DLD1 (cell line): ENCODE results near the gene ADGRB3.
"Not testable (repeated sequence)": the region's sequence is repeated elsewhere in the genome, so short reads cannot be mapped to it uniquely, and the experiment has no call there.

ENCODE experiments used
- in situ Hi-C: cut with HindIII; loops from 2 replicates; pipeline ENCODE4 v1.10.0; 2017; ENCODE audit warnings: low sequenced_read_pairs

ADGRB3 gene

DNA sequence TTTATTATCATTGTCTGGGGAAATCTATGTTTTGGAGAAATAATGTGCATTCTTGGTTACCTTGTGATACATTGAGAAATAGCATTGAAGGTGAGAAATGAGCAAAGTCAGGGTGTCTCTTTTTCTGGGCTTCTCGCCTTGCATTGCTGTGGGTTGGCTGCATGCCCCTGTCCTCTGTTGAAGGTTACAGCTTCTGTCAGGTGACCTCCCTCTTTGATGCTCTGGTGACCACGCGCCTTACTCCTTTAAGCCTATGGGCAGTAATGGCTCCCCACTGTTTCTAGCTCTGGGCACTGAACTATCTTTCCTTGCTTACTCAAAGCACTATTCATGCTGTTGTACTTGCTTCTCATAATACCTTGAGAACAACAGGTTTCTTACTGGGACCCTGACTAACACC is 14.6 kb downstream of the ADGRB3 start:
- in situ Hi-C loops, result no loop called here

DNA sequence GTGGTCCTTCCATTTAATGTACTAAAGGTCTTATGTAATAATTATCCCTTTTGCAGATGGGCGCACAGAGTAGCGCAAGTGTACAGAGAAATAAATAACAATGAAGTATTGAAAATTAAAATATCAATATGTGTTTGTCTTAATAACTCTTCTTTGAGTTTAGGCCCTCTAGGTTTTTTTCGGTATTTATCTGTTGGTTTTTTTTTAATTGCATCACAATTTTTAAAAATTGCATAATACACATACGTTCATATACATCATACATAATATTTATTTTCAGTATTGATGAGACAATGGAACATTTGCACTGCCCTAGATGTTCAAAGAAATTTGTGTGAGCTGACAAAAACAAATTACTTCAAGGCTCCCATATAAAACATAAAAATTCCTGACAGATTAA is 15.1 kb downstream of the ADGRB3 start:
- in situ Hi-C loops, result no loop called here

DNA sequence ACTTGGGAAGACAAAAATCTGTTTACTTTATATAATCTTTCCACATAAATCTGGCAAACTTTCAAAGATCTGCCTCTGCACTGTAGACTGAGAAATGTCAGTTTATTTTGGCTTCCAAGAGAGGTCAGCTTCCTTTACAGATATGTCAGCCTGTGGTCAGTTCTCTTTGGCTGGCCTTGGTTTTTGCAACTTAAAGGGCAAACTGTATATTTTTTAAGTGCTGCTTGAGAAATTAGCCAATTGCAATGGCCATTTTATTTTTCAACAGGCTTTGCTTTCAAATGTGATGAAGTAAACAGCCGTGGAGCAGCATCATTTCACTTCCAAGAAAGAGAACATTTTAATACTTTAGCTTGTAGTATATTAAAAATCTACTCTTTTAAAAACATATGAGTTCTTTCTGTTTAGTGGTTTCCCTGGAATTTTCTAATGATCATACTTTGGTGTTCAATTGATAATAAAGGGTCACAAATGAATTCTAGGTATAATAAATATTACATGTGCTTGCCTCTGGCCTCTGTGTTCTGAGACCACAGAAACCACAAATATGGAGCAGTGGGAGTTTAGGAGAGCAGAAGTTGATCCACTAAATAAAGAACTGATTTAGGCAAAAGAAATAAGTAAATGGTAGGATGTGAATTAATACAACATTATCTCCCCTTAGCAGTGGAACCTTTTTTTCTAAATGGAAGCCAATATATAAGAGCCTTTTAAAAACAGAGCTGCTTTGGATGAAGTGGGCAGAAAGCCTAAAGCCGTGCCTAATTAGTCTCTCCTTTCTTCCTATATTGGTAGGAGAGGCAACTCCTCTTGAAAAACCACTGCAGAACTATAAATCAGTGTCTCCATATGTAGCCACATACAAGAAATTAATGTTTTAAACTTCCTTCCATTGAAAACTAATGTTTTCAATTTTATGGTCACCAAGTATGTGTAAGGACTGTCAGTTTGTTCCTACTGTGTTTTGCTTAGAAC is 16.2 kb downstream of the ADGRB3 start:
- in situ Hi-C loops, result no loop called here

DNA sequence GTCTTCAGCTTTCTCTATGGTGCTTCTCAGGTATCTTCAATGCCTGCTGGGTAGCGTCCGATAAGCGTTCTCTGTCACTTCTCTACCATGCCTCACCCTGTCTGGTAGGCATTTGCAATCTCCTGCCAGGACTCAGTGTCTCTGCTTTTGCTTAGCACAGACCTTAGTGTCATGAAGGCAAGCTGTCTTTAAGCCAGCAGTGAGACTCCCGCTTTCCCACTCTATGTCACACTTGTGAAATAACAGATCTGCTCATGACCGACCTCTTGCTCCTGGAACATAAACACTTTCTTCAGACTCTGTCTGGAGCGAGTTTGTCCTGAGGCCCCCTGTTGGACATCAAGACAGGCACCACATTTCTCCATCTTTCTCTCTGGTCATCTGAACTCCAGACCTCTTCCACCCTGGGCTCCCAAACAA is 17.0 kb downstream of the ADGRB3 start:
- in situ Hi-C loops, result no loop called here

DNA sequence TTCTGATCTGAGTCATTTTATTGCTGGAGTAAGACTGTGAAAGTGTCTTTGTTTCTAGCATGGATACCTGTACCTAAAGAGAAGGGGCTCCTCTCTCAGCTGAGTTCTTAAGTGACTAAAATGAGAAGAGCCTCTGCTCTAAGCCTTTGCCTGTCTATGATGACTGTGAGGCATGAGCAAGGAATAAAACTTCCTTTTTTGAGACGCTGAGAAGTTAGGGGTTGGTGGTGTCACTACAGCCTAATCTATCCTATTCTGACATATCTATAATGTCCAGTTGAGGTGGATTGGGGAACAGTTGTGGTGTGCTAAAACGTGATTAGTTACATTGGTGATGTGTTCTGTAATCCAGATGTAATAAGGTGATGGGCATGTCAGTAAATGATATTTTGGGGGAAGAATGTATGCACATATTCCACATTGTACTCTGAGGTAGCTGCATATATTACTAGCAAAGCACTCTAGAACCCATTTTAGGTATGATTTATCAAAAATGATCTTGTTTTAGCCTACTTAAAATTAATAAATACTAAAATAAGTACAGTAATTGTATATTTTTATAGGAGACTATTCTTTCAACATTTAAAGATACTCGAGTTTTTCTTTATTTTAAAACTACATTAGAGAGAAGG is 18.1 kb downstream of the ADGRB3 start:
- in situ Hi-C loops, result no loop called here

DNA sequence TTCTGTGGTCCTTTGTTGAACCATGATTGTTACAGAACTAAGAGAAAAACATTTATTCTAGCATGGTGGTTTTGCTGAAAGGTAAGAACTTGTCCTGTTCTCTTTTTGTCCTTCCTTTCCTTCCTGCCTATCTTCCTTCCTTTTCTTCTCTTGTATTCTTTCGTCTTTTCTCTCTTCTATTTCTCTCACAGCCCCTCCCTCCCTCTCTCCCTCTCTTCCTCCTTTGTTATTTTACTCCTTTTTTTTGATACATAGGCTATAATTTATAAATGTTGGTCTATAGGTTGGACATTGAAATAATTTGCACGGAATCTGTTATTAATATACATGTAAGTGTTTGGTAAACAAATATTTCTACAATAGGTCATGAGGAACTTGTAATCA is 18.6 kb downstream of the ADGRB3 start:
- in situ Hi-C loops, result no loop called here

DNA sequence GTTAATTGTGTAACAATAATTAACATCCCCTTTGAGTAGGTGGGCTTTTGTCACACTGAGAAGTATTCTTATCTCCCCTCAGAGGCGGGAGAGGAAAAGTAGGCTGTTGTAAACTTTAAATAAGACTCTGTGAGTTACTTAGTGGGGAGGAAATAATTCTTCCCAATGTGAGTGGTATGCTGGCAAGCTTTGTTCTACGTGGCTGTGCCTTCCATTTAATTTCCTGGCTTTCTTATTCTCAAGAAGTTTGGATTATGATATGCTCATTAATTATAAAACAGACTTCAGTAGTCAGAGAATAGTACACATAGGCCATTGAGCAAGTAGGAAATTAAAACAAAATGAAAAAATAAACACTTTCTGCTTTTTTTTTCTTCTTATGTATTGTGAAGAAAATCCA is 19.1 kb downstream of the ADGRB3 start:
- in situ Hi-C loops, result no loop called here

GRCh38 chr6:68655028-68655427 is 19.9 kb downstream of the ADGRB3 start:
- in situ Hi-C loops, result no loop called here

DNA sequence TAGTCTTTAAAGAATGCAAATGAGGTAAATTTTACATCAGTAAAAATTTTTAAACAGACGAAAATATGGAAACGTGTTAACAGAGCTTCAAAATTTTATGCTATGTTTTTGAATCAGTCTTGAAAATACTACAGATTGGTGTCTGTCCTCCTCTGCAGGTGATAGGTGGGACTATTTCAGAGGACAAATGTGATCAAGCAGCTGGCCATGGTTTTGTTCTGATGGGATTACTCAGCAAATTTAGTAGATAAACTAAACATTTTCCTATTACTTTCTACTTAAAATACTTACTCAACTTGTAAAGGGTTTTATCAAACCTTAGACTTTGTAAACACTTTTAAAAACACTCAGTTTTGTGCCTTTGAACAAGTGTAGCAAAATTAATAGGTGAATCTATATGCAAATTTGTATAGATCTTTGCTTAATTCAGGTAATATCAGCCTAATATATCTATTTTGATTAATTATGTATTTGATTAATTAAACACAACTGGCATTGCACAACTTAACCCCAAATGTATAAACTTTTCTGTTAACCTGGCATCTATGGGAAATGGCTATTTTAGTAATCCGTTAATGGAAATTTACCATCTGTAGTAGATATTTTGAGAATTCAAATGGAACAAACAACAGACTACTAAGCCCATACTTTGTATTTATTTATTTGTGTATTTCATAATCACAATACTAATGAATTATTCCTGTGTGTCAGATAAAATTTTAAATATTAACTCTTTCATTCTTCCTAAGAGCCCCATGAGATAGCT is 22.5 kb downstream of the ADGRB3 start:
- in situ Hi-C loops, result no loop called here

DNA sequence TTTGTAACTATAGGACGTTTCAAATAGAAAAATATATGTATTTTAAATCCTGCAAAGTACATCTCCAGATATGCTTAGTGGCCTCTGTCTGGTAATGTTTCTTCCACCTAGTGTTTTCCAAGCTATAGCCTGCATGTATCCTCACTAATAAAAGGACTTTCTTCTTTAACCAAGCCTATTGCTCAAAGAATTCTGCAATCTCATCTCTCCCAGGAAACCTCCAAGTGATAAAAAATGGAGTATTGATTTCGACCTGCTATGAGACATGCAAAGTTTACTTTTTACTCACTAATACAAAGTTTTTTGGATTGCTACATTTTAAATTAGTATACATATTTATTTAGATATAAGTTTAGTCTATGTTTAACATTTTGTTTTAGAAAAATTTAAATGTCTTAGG is 23.3 kb downstream of the ADGRB3 start:
- in situ Hi-C loops, result no loop called here

DNA sequence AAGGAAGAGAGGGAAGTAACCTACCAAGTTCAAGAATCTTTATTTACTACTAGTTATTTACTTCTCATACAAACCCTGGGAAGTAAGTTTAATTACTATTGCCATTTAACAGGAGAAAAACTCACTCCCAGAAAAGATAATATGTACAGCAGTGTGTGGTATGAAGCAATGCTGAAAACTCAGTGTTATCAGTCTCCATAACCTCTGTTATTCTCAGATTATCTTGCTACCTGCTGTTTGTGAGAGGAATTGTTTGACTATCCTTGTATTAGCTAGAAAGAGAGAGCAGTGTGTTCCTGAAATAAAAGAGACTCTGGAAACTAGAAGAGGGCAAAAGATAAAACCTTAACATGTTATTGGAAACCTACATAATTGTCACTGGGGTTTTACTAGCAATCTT is 38.2 kb downstream of the ADGRB3 start:
- in situ Hi-C loops, result no loop called here

DNA sequence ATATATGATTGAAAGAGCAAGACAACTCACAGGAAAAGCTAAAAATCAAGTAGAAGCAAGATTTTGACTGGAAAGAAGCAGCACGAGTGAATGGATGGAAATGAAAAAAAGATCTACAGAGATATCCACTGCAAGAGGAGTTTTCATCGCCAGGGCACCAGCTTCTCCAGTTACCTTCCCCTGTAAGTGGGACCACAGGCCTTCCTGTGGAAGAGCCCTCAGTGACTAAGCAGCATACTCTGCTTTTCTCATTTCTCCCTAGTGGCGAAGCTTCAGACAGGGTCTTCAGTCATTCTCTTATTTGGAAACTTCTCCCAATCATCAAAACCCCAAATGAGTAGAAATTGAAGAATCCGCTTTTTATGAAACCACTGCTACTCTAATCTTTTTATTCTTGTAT is 40.5 kb downstream of the ADGRB3 start:
- in situ Hi-C loops, result no loop called here

GRCh38 chr6:68676094-68676493 is 41.0 kb downstream of the ADGRB3 start:
- in situ Hi-C loops, result not testable (repeated sequence)

- in situ Hi-C loops, result no loop called here
These were observed 42.0 kb downstream of the ADGRB3 start for GRCh38 chr6:68677058-68677457.

DNA sequence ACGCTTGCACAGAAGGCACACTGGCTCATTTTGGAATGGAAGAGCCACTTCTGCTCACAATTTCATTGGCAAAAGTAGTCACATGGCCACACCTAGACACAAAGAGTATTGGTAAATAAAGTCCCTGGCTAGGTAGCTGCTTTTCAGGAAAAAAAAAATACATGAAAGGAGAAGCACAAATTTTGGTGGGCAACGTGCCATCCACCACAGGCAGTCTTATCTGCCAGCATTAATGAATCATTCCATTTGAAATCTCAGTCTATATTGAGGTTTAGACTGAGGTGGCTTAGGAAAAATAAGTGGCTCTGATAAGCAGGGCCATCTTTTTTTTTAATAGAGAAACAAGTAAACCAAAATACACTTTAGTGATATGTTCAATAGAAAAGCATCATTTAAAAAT is 44.3 kb downstream of the ADGRB3 start:
- in situ Hi-C loops, result no loop called here

DNA sequence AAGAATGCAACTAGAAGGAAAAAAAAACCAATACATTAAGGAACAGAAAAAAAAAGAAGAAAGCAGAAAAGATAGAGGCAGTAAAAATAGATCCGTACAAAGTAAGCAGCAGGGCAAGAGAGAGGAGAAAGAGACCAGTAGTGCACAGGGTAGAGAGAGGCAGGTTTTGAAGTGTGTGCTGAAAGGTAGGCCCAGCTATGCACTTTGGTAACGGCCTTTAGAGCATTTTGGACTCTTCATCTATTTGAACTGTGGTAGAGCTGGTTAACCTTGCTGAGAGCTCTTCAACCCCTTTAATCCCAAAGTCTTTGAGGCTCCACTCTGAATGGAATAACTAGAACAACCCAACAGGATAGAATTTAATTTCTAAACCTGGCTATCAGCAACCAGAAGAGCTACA is 45.2 kb downstream of the ADGRB3 start:
- in situ Hi-C loops, result no loop called here

DNA sequence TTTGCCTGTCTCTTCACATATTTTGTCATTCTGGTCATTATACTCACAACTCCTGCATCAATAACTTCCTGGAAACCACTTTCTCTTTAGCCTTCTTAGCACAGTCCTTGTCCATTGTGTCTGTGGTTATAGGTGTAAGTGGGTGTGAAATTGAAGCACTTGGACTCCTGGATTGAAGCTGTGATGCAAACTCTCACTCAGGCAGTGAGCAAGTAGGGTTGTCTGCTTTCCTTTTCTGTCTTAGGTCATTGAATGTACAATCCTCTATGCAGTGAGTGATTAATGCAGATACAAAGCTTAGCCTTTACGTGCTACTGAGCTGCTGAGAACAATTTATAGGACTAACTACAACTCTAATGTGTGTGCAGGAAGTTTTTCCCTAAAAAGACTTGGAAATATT is 54.8 kb downstream of the ADGRB3 start:
- in situ Hi-C loops, result no loop called here

GRCh38 chr6:68691120-68691519 is 56.0 kb downstream of the ADGRB3 start:
- in situ Hi-C loops, result no loop called here

- in situ Hi-C loops, result no loop called here
These were observed 58.2 kb downstream of the ADGRB3 start for GRCh38 chr6:68693271-68693670.

- in situ Hi-C loops, result no loop called here
These were observed 60.3 kb downstream of the ADGRB3 start for GRCh38 chr6:68695403-68695802.

DNA sequence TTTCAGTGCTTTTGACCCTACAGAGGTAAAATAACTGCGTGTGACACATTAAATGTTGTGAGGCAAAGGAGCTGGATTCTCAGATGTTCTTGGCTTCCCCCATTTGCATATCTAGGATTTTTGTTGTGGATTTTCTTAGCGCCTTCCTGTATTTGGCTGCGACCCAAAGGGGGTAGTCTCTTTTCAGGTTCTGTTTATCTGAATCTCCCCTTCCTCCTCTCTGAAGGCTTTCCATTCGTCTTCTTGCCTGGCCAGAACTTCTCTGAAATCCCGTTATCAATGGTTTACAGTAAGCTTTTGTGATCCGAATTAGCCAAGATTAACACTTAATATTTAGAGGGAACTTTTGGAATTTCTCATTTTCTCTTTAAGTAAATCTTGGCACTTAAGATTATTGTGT is 60.8 kb downstream of the ADGRB3 start:
- in situ Hi-C loops, result no loop called here

- in situ Hi-C loops, result no loop called here
These were observed 62.3 kb downstream of the ADGRB3 start for GRCh38 chr6:68697394-68697793.
